Right renal cortex interstitium (tissue), 3 donors: ENCODE measurements around the gene LPIN3. TPM values are rescaled to one million over a fixed set of nuclear protein-coding genes. Genes with fewer than 3 reads are reported as not detected.

Source experiments
- DNase-seq, 3 donors: peaks; one replicate each; pipeline ENCODE4 v3.0.0-alpha.2; 2013; ENCODE audit warnings: low read depth in 3 of 3, low spot score in 2 of 3
- polyA plus RNA-seq, 3 donors: library from polyadenylated mRNA; unstranded; fragments of 120-200 nt; gene quantifications; one replicate each; pipeline ENCODE4 v1.2.1, GENCODE V29; 2013; ENCODE audit not compliant: insufficient read length in 3 of 3

The LPIN3 gene
- polyA plus RNA-seq, 3 donors, result 9.1 to 9.4 (median 9.2) TPM

GRCh38 chr20:41364967-41365765, 24.5 kb downstream of the LPIN3 start:
- no peak for DNase-seq

GRCh38 chr20:41365777-41366545, 25.3 kb downstream of the LPIN3 start:
- no peak for DNase-seq

GRCh38 chr20:41366546-41367392, 26.1 kb downstream of the LPIN3 start, which contains the start of gene EMILIN3:
Gene EMILIN3, minus strand, starts transcription at chr20:41366818. Its CDS starts 184 bp downstream, at chr20:41366634.
- DNase-seq, result no peak

GRCh38 chr20:41367393-41367695, 26.7 kb downstream of the LPIN3 start:
- no peak for DNase-seq

GRCh38 chr20:41367956-41368355, 27.3 kb downstream of the LPIN3 start:
- no peak for DNase-seq

- no peak for DNase-seq
These were observed 29.1 kb downstream of the LPIN3 start for GRCh38 chr20:41369673-41370072.

- DNase-seq, result no peak
These were observed 29.6 kb downstream of the LPIN3 start for GRCh38 chr20:41370176-41370575.

- DNase-seq, result no peak
These were observed 30.8 kb downstream of the LPIN3 start for GRCh38 chr20:41371371-41371770.

- no peak for DNase-seq
These were observed 32.7 kb downstream of the LPIN3 start for GRCh38 chr20:41373251-41373783.

GRCh38 chr20:41373931-41374920, 33.6 kb downstream of the LPIN3 start:
- DNase-seq, result no peak

GRCh38 chr20:41375846-41376245, 35.2 kb downstream of the LPIN3 start:
- no peak for DNase-seq

GRCh38 chr20:41376349-41376748, 35.7 kb downstream of the LPIN3 start:
- DNase-seq, result no peak

- DNase-seq, result no peak
These were observed 36.7 kb downstream of the LPIN3 start for GRCh38 chr20:41377275-41377674.

- DNase-seq, result no peak
These were observed 38.9 kb downstream of the LPIN3 start for GRCh38 chr20:41379551-41379950.

GRCh38 chr20:41380551-41381193, 40.1 kb downstream of the LPIN3 start:
- DNase-seq, result no peak

GRCh38 chr20:41382791-41383305, 42.2 kb downstream of the LPIN3 start:
- DNase-seq, result no peak

GRCh38 chr20:41386502-41387427, 46.1 kb downstream of the LPIN3 start:
- DNase-seq, result no peak

- DNase-seq, result no peak
These were observed 46.8 kb downstream of the LPIN3 start for GRCh38 chr20:41387444-41387851.
